Measurements from ENCODE around the gene AGAP9.
"Not testable (repeated sequence)": the region's sequence is repeated elsewhere in the genome, so short reads cannot be mapped to it uniquely, and the experiment has no call there.

- not testable (repeated sequence) for TF ChIP-seq ZFP36L2 (CRISPR knock-in tag; IDR thresholded peaks at IDR 0.05); ETV5 (CRISPR knock-in tag; IDR thresholded peaks at IDR 0.05; ENCODE audit: borderline replicate concordance); TOPORS (CRISPR knock-in tag; IDR thresholded peaks at IDR 0.05); GTF2F1 (IDR thresholded peaks at IDR 0.05; ENCODE audit: low read length); SMARCE1 (IDR thresholded peaks at IDR 0.05; ENCODE audit: borderline replicate concordance); NR2F6 (IDR thresholded peaks at IDR 0.05); NR2F6 (CRISPR knock-in tag; IDR thresholded peaks at IDR 0.05); HDAC6 (IDR thresholded peaks at IDR 0.05; ENCODE audit: low read depth, low read length); GABPA (IDR thresholded peaks at IDR 0.05; ENCODE audit: low read depth, low read length); GABPA (CRISPR knock-in tag; IDR thresholded peaks at IDR 0.05; ENCODE audit: low read depth); CTCF (CRISPR knock-in tag; IDR thresholded peaks at IDR 0.05)
- TF ChIP-seq, protein P1, sequence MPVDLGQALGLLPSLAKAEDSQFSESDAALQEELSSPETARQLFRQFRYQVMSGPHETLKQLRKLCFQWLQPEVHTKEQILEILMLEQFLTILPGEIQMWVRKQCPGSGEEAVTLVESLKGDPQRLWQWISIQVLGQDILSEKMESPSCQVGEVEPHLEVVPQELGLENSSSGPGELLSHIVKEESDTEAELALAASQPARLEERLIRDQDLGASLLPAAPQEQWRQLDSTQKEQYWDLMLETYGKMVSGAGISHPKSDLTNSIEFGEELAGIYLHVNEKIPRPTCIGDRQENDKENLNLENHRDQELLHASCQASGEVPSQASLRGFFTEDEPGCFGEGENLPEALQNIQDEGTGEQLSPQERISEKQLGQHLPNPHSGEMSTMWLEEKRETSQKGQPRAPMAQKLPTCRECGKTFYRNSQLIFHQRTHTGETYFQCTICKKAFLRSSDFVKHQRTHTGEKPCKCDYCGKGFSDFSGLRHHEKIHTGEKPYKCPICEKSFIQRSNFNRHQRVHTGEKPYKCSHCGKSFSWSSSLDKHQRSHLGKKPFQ (CRISPR knock-in tag; IDR thresholded peaks at IDR 0.05; ENCODE audit: insufficient replicate concordance): not testable (repeated sequence)
- TF ChIP-seq, protein P2, sequence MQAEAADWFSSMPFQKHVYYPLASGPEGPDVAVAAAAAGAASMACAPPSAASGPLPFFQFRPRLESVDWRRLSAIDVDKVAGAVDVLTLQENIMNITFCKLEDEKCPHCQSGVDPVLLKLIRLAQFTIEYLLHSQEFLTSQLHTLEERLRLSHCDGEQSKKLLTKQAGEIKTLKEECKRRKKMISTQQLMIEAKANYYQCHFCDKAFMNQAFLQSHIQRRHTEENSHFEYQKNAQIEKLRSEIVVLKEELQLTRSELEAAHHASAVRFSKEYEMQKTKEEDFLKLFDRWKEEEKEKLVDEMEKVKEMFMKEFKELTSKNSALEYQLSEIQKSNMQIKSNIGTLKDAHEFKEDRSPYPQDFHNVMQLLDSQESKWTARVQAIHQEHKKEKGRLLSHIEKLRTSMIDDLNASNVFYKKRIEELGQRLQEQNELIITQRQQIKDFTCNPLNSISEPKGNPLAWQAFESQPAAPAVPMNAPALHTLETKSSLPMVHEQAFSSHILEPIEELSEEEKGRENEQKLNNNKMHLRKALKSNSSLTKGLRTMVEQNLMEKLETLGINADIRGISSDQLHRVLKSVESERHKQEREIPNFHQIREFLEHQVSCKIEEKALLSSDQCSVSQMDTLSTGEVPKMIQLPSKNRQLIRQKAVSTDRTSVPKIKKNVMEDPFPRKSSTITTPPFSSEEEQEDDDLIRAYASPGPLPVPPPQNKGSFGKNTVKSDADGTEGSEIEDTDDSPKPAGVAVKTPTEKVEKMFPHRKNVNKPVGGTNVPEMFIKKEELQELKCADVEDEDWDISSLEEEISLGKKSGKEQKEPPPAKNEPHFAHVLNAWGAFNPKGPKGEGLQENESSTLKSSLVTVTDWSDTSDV (CRISPR knock-in tag; IDR thresholded peaks at IDR 0.05): not testable (repeated sequence)
These were observed 31.9 kb upstream of the AGAP9 start for GRCh38 chr10:47555334-47555733.

Measured in HepG2 (cell line).